ENCODE measurements around the gene PCDHGA6.

- TF ChIP-seq CTCF (IDR thresholded peaks at IDR 0.05 in 4 of 5, conservative IDR thresholded peaks at IDR 0.05 in 1 of 5) (no peak), POLR2A (IDR thresholded peaks at IDR 0.05) (no peak)
These were observed 28.4 kb upstream of the PCDHGA6 start for GRCh38 chr5:141345327-141345726.
